ENCODE data around the gene DBF4B.

Gene DBF4B

GRCh38 chr17:44775838-44776621 is 67.6 kb downstream of the DBF4B start:
- DNase-seq (ENCODE audit: insufficient read length, low spot score) (no peak), FAIRE-seq (peak; percentile 60)
- TF ChIP-seq SPI1 (IDR thresholded peaks at IDR 0.05; ENCODE audit: low read depth, low read length) (no peak), POU2F2 (IDR thresholded peaks at IDR 0.05; ENCODE audit: low read depth, low read length) (no peak), POLR2A (IDR thresholded peaks at IDR 0.05; ENCODE audit: low read depth, low read length) (no peak), PAX5 (IDR thresholded peaks at IDR 0.05; ENCODE audit: insufficient read depth, low read length, severe bottlenecking) (no peak), TAF1 (IDR thresholded peaks at IDR 0.05; ENCODE audit: low read depth, low read length) (no peak), POLR2AphosphoS5 (IDR thresholded peaks at IDR 0.05; ENCODE audit: low read depth, low read length) (no peak)

DNA sequence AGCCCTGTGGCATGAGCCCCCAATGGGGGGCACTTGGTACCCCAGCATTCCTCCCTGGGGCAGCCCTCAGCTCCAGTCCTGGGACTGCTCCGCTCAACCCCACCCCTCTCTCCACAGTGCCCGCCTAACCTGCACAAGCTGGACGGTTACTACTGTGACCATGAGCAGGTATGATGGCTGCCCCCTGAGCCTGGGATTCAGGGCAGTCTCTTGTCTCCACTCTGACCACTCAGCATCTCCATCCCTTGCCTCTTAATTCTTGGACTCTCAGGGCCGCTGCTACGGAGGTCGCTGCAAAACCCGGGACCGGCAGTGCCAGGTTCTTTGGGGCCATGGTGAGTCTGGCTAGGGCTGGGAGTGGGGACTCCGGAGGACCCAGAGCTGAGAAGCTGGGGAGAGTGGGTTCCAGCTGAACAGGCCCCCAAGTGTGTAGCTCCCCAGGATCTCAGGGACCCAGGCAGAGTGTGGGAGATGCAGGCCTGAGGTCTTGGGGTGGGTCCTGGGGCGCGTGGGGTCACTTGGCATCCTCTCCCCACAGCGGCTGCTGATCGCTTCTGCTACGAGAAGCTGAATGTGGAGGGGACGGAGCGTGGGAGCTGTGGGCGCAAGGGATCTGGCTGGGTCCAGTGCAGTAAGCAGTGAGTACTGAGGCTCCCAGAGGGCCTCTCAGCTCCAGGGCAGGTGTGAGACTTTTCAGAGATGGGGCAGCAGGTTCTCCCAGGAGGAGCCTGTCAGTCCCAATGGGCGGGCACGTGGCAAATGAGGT is 68.3 kb downstream of the DBF4B start:
- FAIRE-seq (no peak), DNase-seq (ENCODE audit: insufficient read length, low spot score) (no peak)
- no peak for TF ChIP-seq POLR2AphosphoS5 (IDR thresholded peaks at IDR 0.05; ENCODE audit: low read depth, low read length)

- no peak for DNase-seq (ENCODE audit: insufficient read length, low spot score)
- TF ChIP-seq POLR2AphosphoS5 (IDR thresholded peaks at IDR 0.05; ENCODE audit: low read depth, low read length) = no peak
- TF ChIP-seq POLR2A (IDR thresholded peaks at IDR 0.05; ENCODE audit: low read depth, low read length) = no peak
- TF ChIP-seq SPI1 (IDR thresholded peaks at IDR 0.05; ENCODE audit: low read depth, low read length) = no peak
- no peak for TF ChIP-seq PAX5 (IDR thresholded peaks at IDR 0.05; ENCODE audit: insufficient read depth, low read length, severe bottlenecking)
- no peak for TF ChIP-seq TAF1 (IDR thresholded peaks at IDR 0.05; ENCODE audit: low read depth, low read length)
- no peak for TF ChIP-seq POU2F2 (IDR thresholded peaks at IDR 0.05; ENCODE audit: low read depth, low read length)
- FAIRE-seq = no peak
These were observed 69.2 kb downstream of the DBF4B start for GRCh38 chr17:44777394-44778348.

GRCh38 chr17:44778656-44779210 is 70.3 kb downstream of the DBF4B start:
- no peak for TF ChIP-seq POLR2A (IDR thresholded peaks at IDR 0.05; ENCODE audit: low read depth, low read length)
- TF ChIP-seq POU2F2 (IDR thresholded peaks at IDR 0.05; ENCODE audit: low read depth, low read length) = no peak
- TF ChIP-seq TAF1 (IDR thresholded peaks at IDR 0.05; ENCODE audit: low read depth, low read length) = no peak
- TF ChIP-seq SPI1 (IDR thresholded peaks at IDR 0.05; ENCODE audit: low read depth, low read length) = no peak
- no peak for TF ChIP-seq POLR2AphosphoS5 (IDR thresholded peaks at IDR 0.05; ENCODE audit: low read depth, low read length)
- no peak for TF ChIP-seq PAX5 (IDR thresholded peaks at IDR 0.05; ENCODE audit: insufficient read depth, low read length, severe bottlenecking)
- FAIRE-seq = no peak
- no peak for DNase-seq (ENCODE audit: insufficient read length, low spot score)

GRCh38 chr17:44779211-44780025 is 71.0 kb downstream of the DBF4B start:
- DNase-seq (ENCODE audit: insufficient read length, low spot score) = peak; percentile 90
- TF ChIP-seq POLR2AphosphoS5 (IDR thresholded peaks at IDR 0.05; ENCODE audit: low read depth, low read length) = no peak
- no peak for TF ChIP-seq POU2F2 (IDR thresholded peaks at IDR 0.05; ENCODE audit: low read depth, low read length)
- no peak for TF ChIP-seq PAX5 (IDR thresholded peaks at IDR 0.05; ENCODE audit: insufficient read depth, low read length, severe bottlenecking)
- TF ChIP-seq SPI1 (IDR thresholded peaks at IDR 0.05; ENCODE audit: low read depth, low read length) = no peak
- no peak for TF ChIP-seq POLR2A (IDR thresholded peaks at IDR 0.05; ENCODE audit: low read depth, low read length)
- TF ChIP-seq TAF1 (IDR thresholded peaks at IDR 0.05; ENCODE audit: low read depth, low read length) = no peak
- peak; percentile 98 for FAIRE-seq

DNA sequence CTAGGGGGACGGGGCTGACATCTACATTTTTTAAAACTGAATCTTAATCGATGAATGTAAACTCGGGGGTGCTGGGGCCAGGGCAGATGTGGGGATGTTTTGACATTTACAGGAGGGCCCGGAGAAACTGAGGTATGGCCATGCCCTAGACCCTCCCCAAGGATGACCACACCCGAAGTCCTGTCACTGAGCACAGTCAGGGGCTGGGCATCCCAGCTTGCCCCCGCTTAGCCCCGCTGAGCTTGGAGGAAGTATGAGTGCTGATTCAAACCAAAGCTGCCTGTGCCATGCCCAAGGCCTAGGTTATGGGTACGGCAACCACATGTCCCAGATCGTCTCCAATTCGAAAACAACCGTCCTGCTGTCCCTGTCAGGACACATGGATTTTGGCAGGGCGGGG is 71.7 kb downstream of the DBF4B start:
- FAIRE-seq (no peak), DNase-seq (ENCODE audit: insufficient read length, low spot score) (no peak)
- TF ChIP-seq POLR2A (IDR thresholded peaks at IDR 0.05; ENCODE audit: low read depth, low read length) = no peak
- no peak for TF ChIP-seq POU2F2 (IDR thresholded peaks at IDR 0.05; ENCODE audit: low read depth, low read length)
- no peak for TF ChIP-seq POLR2AphosphoS5 (IDR thresholded peaks at IDR 0.05; ENCODE audit: low read depth, low read length)
- no peak for TF ChIP-seq PAX5 (IDR thresholded peaks at IDR 0.05; ENCODE audit: insufficient read depth, low read length, severe bottlenecking)
- no peak for TF ChIP-seq SPI1 (IDR thresholded peaks at IDR 0.05; ENCODE audit: low read depth, low read length)
- TF ChIP-seq TAF1 (IDR thresholded peaks at IDR 0.05; ENCODE audit: low read depth, low read length) = no peak

DNA sequence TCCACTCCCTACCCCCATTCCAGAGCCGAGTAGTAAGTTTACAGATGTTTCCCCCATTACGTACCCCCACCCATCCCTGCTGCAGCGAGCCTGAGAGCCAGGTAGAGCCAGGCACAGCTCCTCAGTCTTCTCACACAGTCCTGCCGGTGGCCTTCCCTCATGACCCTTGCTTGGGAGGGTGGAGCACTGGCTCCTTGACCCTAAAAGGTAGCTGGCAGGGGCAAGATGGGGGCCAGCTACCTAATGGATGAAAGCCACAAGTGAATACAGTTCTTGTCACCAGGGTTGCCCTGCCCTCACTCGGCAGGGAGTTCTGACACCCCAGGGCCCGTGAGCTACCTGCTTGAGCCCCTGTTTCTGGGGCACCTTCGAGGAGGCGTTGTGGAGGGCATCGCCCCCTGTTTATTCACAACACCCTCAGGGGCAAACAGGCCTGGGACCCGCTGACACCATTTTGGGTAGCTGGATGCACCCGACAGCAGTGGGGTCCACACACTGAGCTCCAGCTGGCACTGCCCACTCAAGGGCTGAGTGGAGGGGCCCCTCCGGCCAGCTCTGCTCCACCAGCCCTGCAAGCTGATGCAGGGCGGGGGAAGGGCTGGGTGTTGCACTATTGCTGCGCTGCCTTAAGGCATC is 72.5 kb downstream of the DBF4B start:
- no peak for DNase-seq (ENCODE audit: insufficient read length, low spot score)
- FAIRE-seq = no peak
- TF ChIP-seq POLR2AphosphoS5 (IDR thresholded peaks at IDR 0.05; ENCODE audit: low read depth, low read length) (no peak), TAF1 (IDR thresholded peaks at IDR 0.05; ENCODE audit: low read depth, low read length) (no peak), POLR2A (IDR thresholded peaks at IDR 0.05; ENCODE audit: low read depth, low read length) (no peak), PAX5 (IDR thresholded peaks at IDR 0.05; ENCODE audit: insufficient read depth, low read length, severe bottlenecking) (no peak), POU2F2 (IDR thresholded peaks at IDR 0.05; ENCODE audit: low read depth, low read length) (no peak), SPI1 (IDR thresholded peaks at IDR 0.05; ENCODE audit: low read depth, low read length) (no peak)
